CD14-positive monocyte (primary cell): ENCODE results near the gene PGAP2. TPM values are rescaled to one million over a fixed set of nuclear protein-coding genes. Genes with fewer than 3 reads are reported as not detected.

Experiments used
- DNase-seq, 3 donors: peaks; one replicate each; pipeline ENCODE4 v3.0.0-alpha.2; 2011 to 2022
- H2AFZ ChIP-seq: 2 replicates; pipeline ENCODE4 v1.6.0; 2012; ENCODE audit warnings: mild to moderate bottlenecking, low read depth, low read length, inconsistent platforms; ENCODE audit not compliant: insufficient read depth, poor library complexity, severe bottlenecking
- H3K27ac ChIP-seq, 2 donors: 1 replicate in 1 of 2; 2 replicates in 1 of 2; pipeline ENCODE4 v1.5.1; 2012 to 2013; ENCODE audit warnings: low read length in 2 of 2, control low read depth in 1 of 2, inconsistent platforms in 1 of 2, low read depth in 1 of 2, mild to moderate bottlenecking in 1 of 2
- H3K27me3 ChIP-seq, 2 donors: one replicate each; pipeline versions ENCODE4 v1.6.0 to v1.6.1; 2011 to 2013; ENCODE audit warnings: low read length in 2 of 2; ENCODE audit not compliant: control insufficient read depth in 2 of 2, insufficient read depth in 2 of 2
- H3K36me3 ChIP-seq, 2 donors: replicated peaks in 1 of 2; 1 replicate in 1 of 2; 2 replicates in 1 of 2; pipeline versions ENCODE4 v1.5.1 to v1.6.1; 2012 to 2013; ENCODE audit warnings: low read length in 2 of 2, control low read depth in 1 of 2, inconsistent platforms in 1 of 2, mild to moderate bottlenecking in 1 of 2; ENCODE audit not compliant: insufficient read depth in 2 of 2, control insufficient read depth in 1 of 2
- H3K4me1 ChIP-seq, 2 donors: 1 replicate in 1 of 2; 2 replicates in 1 of 2; pipeline versions ENCODE4 v1.5.1 to v1.6.1; 2012 to 2013; ENCODE audit warnings: low read length in 2 of 2, control low read depth in 1 of 2, inconsistent platforms in 1 of 2, mild to moderate bottlenecking in 1 of 2, moderate library complexity in 1 of 2; ENCODE audit not compliant: insufficient read depth in 2 of 2, control insufficient read depth in 1 of 2
- H3K4me2 ChIP-seq: replicated peaks from 2 replicates; pipeline ENCODE3; 2012; ENCODE audit warnings: low read length, moderate library complexity, mild to moderate bottlenecking; ENCODE audit not compliant: poor library complexity, severe bottlenecking; ENCODE audit errors: extremely low read depth
- H3K4me3 ChIP-seq, 3 experiments: fragments of 200-600 bp in 1 of 3; sonication (generic) in 1 of 3; replicated peaks in 1 of 3; 1 replicate in 2 of 3; 2 replicates in 1 of 3; pipeline ENCODE4 v1.5.1; 2011 to 2013; ENCODE audit warnings: low read length in 3 of 3, mild to moderate bottlenecking in 3 of 3, control low read depth in 2 of 3, low read depth in 2 of 3, inconsistent platforms in 1 of 3, moderate library complexity in 1 of 3
- H3K79me2 ChIP-seq: 2 replicates; pipeline ENCODE4 v1.6.0; 2012; ENCODE audit warnings: mild to moderate bottlenecking, control low read depth, inconsistent platforms, low read length, moderate library complexity; ENCODE audit not compliant: insufficient read depth
- H3K9ac ChIP-seq: 2 replicates; pipeline ENCODE4 v1.6.0; 2017; ENCODE audit warnings: low read length, mild to moderate bottlenecking; ENCODE audit not compliant: insufficient read depth, poor library complexity, severe bottlenecking
- H3K9me3 ChIP-seq, 2 donors: replicated peaks in 1 of 2; 1 replicate in 1 of 2; 2 replicates in 1 of 2; pipeline versions ENCODE4 v1.5.1 to v1.6.1; 2012 to 2013; ENCODE audit warnings: low read length in 2 of 2, control low read depth in 1 of 2; ENCODE audit not compliant: control insufficient read depth in 1 of 2, insufficient read depth in 1 of 2
- H4K20me1 ChIP-seq: 2 replicates; pipeline ENCODE4 v1.6.0; 2012; ENCODE audit warnings: mild to moderate bottlenecking, low read length, control low read depth, moderate library complexity; ENCODE audit not compliant: insufficient read depth
- H3K27ac Mint-ChIP-seq, 7 donors: one replicate each; pipeline ENCODE4 v1.8.0; 2020; ENCODE audit warnings: mild to moderate bottlenecking in 7 of 7, mixed read lengths in 7 of 7, moderate library complexity in 6 of 7, inconsistent platforms in 2 of 7
- H3K27me3 Mint-ChIP-seq, 3 donors: one replicate each; pipeline ENCODE4 v1.8.0; 2021 to 2022; ENCODE audit warnings: low read depth in 3 of 3, mild to moderate bottlenecking in 3 of 3, mixed read lengths in 3 of 3, moderate library complexity in 3 of 3, inconsistent platforms in 1 of 3
- H3K36me3 Mint-ChIP-seq, 2 donors: one replicate each; pipeline ENCODE4 v1.8.0; 2020; ENCODE audit warnings: mixed read lengths in 2 of 2, inconsistent platforms in 1 of 2, mild to moderate bottlenecking in 1 of 2
- H3K4me1 Mint-ChIP-seq: one replicate; pipeline ENCODE4 v1.8.0; 2020; ENCODE audit warnings: mild to moderate bottlenecking, mixed read lengths
- H3K4me3 Mint-ChIP-seq, 2 donors: one replicate each; pipeline ENCODE4 v1.8.0; 2020; ENCODE audit warnings: mild to moderate bottlenecking in 2 of 2, mixed read lengths in 2 of 2, moderate library complexity in 1 of 2
- H3K9me3 Mint-ChIP-seq, 7 donors: one replicate each; pipeline ENCODE4 v1.8.0; 2020 to 2022; ENCODE audit warnings: mixed read lengths in 7 of 7, mild to moderate bottlenecking in 6 of 7, moderate library complexity in 6 of 7, inconsistent platforms in 2 of 7
- WGBS: methylation state at CpG from one replicate; pipeline ENCODE4 v1.1.5; 2013; ENCODE audit warnings: missing lambda C conversion rate; ENCODE audit not compliant: insufficient coverage; 5-methylcytosine and 5-hydroxymethylcytosine counted together
- intact Hi-C, 2 donors: fragments of 100-400 bp; cut with micrococcal nuclease; formaldehyde crosslinking; loops; one replicate each; pipeline versions ENCODE4 v1.15.0 to v1.15.1; 2023
- polyA plus RNA-seq, 3 donors: library from polyadenylated mRNA; depleted of rRNA in 1 of 3; unstranded in 2 of 3; stranded (reverse) in 1 of 3; fragments of 300-500 nt in 2 of 3; fragments of >200 nt in 1 of 3; fragmentation: Illumina TruSeq in 2 of 3; gene quantifications; 1 replicate in 2 of 3; 2 replicates in 1 of 3; pipeline ENCODE4 v1.2.3, GENCODE V29; 2012 to 2021
- TF ChIP-seq, protein P1 (sequence below): fragments of 200-600 bp; IDR thresholded peaks from one replicate; pipeline ENCODE4 v1.8.0; 2022; ENCODE audit warnings: antibody characterized with exemption, mild to moderate bottlenecking

The PGAP2 gene
- polyA plus RNA-seq, 3 donors = 5.8 to 17.9 (median 6.8) TPM

GRCh38 chr11:3867209-3868091 lies 59.1 kb downstream of the PGAP2 start:
- Histone ChIP-seq H3K27me3 (no peaks in the 10 kb centered on the region), H3K4me1 (peaks cover 40 to 46% of the 10 kb centered on the region in 2 donors), H3K4me3 (no peak overlapping the region), H3K9ac (no peak overlapping the region), H3K4me2 (no peak overlapping the region), H4K20me1 (peaks cover 85% of the 10 kb centered on the region), H3K79me2 (peaks cover 100% of the 10 kb centered on the region), H3K36me3 (peaks cover 0 to 5% of the 10 kb centered on the region in 2 donors), H2AFZ (no peak overlapping the region), H3K27ac (peak overlapping the region in 1 of 2 donors; percentile 89), H3K9me3 (no peaks in the 10 kb centered on the region)
- H3K36me3 Mint-ChIP-seq = peaks cover 0 to 12% of the 10 kb centered on the region in 2 donors
- H3K4me1 Mint-ChIP-seq = peaks cover 65% of the 10 kb centered on the region
- H3K4me3 Mint-ChIP-seq = no peak overlapping the region
- TF ChIP-seq, protein P1, sequence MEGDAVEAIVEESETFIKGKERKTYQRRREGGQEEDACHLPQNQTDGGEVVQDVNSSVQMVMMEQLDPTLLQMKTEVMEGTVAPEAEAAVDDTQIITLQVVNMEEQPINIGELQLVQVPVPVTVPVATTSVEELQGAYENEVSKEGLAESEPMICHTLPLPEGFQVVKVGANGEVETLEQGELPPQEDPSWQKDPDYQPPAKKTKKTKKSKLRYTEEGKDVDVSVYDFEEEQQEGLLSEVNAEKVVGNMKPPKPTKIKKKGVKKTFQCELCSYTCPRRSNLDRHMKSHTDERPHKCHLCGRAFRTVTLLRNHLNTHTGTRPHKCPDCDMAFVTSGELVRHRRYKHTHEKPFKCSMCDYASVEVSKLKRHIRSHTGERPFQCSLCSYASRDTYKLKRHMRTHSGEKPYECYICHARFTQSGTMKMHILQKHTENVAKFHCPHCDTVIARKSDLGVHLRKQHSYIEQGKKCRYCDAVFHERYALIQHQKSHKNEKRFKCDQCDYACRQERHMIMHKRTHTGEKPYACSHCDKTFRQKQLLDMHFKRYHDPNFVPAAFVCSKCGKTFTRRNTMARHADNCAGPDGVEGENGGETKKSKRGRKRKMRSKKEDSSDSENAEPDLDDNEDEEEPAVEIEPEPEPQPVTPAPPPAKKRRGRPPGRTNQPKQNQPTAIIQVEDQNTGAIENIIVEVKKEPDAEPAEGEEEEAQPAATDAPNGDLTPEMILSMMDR = no peak
- 86% methylated on average over 6 of the region's 6 CpGs for WGBS
- intact Hi-C loops = no loop called here
- no peaks in the 10 kb centered on the region for H3K9me3 Mint-ChIP-seq
- H3K27me3 Mint-ChIP-seq = peaks cover 0 to 6% (median 3%) of the 10 kb centered on the region in 3 donors
- DNase-seq = no peak
- H3K27ac Mint-ChIP-seq = peak overlapping the region; percentile 12 to 89 (median 76)

GRCh38 chr11:3873712-3874349 lies 65.5 kb downstream of the PGAP2 start:
- Histone ChIP-seq H4K20me1 (peaks cover 93% of the 10 kb centered on the region), H3K4me1 (peaks cover 23 to 39% of the 10 kb centered on the region in 2 donors), H3K27ac (no peak overlapping the region), H3K79me2 (peaks cover 99% of the 10 kb centered on the region), H2AFZ (no peak overlapping the region), H3K36me3 (peaks cover 0 to 8% of the 10 kb centered on the region in 2 donors), H3K4me2 (no peak overlapping the region), H3K9ac (no peak overlapping the region), H3K27me3 (no peaks in the 10 kb centered on the region), H3K4me3 (no peak overlapping the region), H3K9me3 (no peaks in the 10 kb centered on the region)
- Mint-ChIP-seq H3K27ac (peak overlapping the region in 3 of 7 donors; percentile 32 to 67 (median 33)), H3K4me1 (peaks cover 62% of the 10 kb centered on the region), H3K27me3 (peaks cover 0 to 3% (median 3%) of the 10 kb centered on the region in 3 donors), H3K4me3 (no peak overlapping the region), H3K9me3 (no peaks in the 10 kb centered on the region), H3K36me3 (peaks cover 7 to 12% of the 10 kb centered on the region in 2 donors)
- intact Hi-C loops = loop anchor here in 1 of 2 donors (2.0 kb wide), 1 partner anchor 15 kb away; no protein-coding TSS in a partner anchor
- no peak for DNase-seq
- 100% methylated on average over 1 of the region's 2 CpGs for WGBS
- TF ChIP-seq, protein P1 = no peak
